Measurements from ENCODE around the gene ZRANB1. TPM values are rescaled to one million over a fixed set of nuclear protein-coding genes. Genes with fewer than 3 reads are reported as not detected.
A peak's percentile ranks its signal among the peaks of the same experiment; 100 is the strongest.

The ZRANB1 gene
- polyA plus RNA-seq, 1 experiment, result 9.3 TPM

DNA sequence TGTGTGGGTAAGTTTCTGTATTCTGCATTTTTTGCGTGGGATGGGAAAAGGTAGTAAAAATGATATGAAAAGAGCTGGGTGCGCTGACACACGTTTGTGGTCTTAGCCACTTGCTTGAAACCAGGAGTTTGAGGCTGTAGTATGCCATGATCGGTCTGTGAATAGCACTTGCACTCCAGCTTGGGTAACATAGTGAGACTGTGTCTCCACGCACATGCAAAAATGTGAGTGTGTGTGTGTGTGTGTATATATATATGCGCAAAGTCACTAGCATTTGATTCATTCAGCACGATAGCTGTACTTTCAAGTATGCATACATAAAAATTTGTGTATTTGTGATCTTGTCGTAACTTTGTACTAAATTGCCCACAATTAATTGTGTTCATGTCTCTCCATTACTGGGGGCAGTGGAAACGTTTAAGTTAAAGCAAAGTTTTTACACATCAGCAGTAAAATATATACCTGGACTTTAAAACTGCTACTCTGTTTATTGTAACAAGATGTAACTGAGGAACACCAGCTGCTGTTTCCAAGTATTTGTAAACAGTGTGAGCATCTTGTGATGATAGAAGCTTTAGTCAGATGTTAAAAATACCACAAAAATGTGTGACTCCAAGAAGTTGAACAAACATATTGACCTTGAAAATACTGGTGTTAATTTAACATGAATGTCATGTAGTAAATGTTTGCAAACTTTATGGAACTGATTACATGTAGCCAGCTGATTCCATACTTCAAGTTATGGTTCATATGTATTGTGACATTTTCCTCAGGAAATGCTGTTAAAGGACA, 1.6 kb downstream of the ZRANB1 start:
- DNase-seq (ENCODE audit: low read depth), result peak; percentile 85
- TF ChIP-seq, protein P1, sequence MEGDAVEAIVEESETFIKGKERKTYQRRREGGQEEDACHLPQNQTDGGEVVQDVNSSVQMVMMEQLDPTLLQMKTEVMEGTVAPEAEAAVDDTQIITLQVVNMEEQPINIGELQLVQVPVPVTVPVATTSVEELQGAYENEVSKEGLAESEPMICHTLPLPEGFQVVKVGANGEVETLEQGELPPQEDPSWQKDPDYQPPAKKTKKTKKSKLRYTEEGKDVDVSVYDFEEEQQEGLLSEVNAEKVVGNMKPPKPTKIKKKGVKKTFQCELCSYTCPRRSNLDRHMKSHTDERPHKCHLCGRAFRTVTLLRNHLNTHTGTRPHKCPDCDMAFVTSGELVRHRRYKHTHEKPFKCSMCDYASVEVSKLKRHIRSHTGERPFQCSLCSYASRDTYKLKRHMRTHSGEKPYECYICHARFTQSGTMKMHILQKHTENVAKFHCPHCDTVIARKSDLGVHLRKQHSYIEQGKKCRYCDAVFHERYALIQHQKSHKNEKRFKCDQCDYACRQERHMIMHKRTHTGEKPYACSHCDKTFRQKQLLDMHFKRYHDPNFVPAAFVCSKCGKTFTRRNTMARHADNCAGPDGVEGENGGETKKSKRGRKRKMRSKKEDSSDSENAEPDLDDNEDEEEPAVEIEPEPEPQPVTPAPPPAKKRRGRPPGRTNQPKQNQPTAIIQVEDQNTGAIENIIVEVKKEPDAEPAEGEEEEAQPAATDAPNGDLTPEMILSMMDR (IDR thresholded peaks at IDR 0.05; ENCODE audit: insufficient read depth, low read depth, low read length), result no peak
- POLR2A ChIA-PET, result no interaction called here
- Histone ChIP-seq H3K4me3 (ENCODE audit: low read depth, low read length) (no peak overlapping the region), H3K36me3 (ENCODE audit: control insufficient read depth, insufficient read depth, low read length) (no peaks in the 10 kb centered on the region; the same call in 1 of the 2 replicates), H3K27me3 (ENCODE audit: control insufficient read depth, insufficient read depth, low read length) (no peaks in the 10 kb centered on the region)
- CTCF ChIA-PET, result interaction anchor here (0.6 to 2.5 kb wide), 4 partner anchors 9 to 382 kb away, joined by 3 to 5 read pairs (median 3); no protein-coding TSS in a partner anchor

- DNase-seq (ENCODE audit: low read depth), result no peak
- Histone ChIP-seq H3K27me3 (ENCODE audit: control insufficient read depth, insufficient read depth, low read length) (no peaks in the 10 kb centered on the region), H3K4me3 (ENCODE audit: low read depth, low read length) (no peak overlapping the region), H3K36me3 (ENCODE audit: control insufficient read depth, insufficient read depth, low read length) (no peaks in the 10 kb centered on the region; the same call in 1 of the 2 replicates)
- ChIA-PET CTCF (interaction anchor here (2.5 kb wide), 1 partner anchor 15 kb away, joined by 5 read pairs; no protein-coding TSS in a partner anchor), POLR2A (no interaction called here)
- TF ChIP-seq, protein P1 (IDR thresholded peaks at IDR 0.05; ENCODE audit: insufficient read depth, low read depth, low read length), result no peak
Measured at GRCh38 chr10:124944982-124945381, 3.1 kb downstream of the ZRANB1 start.

DNA sequence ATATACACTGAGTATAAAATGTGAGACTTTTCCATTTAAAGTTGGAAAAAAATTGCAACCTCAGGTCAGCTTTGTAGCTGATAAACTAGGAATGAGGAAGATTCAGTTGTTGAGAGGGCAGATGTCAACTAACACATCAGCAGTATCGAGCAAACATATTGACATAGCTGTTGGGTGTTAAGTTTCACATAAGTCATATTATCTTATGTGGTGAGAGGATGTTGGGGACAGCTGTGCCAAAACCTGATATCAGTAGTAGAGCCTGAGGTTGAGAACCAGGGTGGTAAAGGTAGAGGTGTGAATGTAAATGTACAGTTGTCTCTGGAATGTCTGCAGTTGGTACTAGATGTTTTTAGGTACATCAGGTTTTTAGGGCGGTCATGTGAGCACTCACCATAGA, 5.0 kb downstream of the ZRANB1 start:
- Histone ChIP-seq H3K27me3 (ENCODE audit: control insufficient read depth, insufficient read depth, low read length) (no peaks in the 10 kb centered on the region), H3K36me3 (ENCODE audit: control insufficient read depth, insufficient read depth, low read length) (no peaks in the 10 kb centered on the region; the same call in 1 of the 2 replicates), H3K4me3 (ENCODE audit: low read depth, low read length) (no peak overlapping the region)
- DNase-seq (ENCODE audit: low read depth), result no peak
- TF ChIP-seq, protein P1 (IDR thresholded peaks at IDR 0.05; ENCODE audit: insufficient read depth, low read depth, low read length), result no peak
- POLR2A ChIA-PET, result no interaction called here
- CTCF ChIA-PET, result no interaction called here

DNA sequence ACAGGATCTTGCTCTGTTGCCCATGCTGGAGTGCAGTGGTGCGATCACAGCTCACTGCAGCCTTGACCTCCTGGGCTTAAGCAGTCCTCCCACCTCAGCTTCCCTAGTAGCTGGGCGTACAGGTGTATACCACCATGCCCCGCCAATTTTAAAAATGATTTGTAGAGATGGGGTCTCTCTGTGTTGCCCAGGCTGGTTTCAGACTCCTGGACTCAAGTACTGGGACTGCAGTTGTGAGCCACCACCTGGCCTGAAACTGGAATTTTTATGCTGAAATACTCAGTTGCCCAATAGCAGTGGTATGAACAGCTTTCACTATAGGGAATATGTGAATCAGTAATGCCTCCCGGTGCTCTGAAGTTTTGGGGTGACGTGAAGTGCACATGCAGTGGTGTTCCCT, 7.6 kb downstream of the ZRANB1 start:
- Histone ChIP-seq H3K4me3 (ENCODE audit: low read depth, low read length) (no peak overlapping the region), H3K27me3 (ENCODE audit: control insufficient read depth, insufficient read depth, low read length) (no peaks in the 10 kb centered on the region), H3K36me3 (ENCODE audit: control insufficient read depth, insufficient read depth, low read length) (no peaks in the 10 kb centered on the region)
- CTCF ChIA-PET, result no interaction called here
- DNase-seq (ENCODE audit: low read depth), result no peak
- POLR2A ChIA-PET, result no interaction called here
- TF ChIP-seq, protein P1 (IDR thresholded peaks at IDR 0.05; ENCODE audit: insufficient read depth, low read depth, low read length), result peak; percentile 15; the same call in 1 of the 2 replicates

DNA sequence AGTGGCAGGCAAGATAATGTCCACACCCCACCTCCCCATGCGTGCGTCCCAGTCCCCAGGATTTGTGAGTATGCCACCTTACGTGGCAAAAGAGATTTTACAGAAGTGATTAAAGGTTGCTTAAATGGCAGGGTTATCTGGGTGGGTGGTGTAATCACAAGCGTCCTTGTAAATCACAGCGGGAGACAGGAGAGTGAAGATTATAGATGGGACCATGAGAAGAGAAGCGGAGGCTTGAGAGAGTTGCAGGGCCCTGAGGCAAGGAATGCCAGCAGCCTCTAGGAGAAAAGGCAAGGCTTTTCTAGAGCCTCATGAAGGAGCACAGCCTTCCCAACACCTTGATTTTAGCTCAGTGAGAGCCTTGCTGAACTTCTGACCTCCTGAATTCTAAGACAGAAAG, 10.2 kb downstream of the ZRANB1 start:
- no peaks in the 10 kb centered on the region for H3K27me3 ChIP-seq (ENCODE audit: control insufficient read depth, insufficient read depth, low read length)
- TF ChIP-seq, protein P1 (IDR thresholded peaks at IDR 0.05; ENCODE audit: insufficient read depth, low read depth, low read length), result no peak
- POLR2A ChIA-PET, result no interaction called here
- no peak overlapping the region for H3K4me3 ChIP-seq (ENCODE audit: low read depth, low read length)
- no peak for DNase-seq (ENCODE audit: low read depth)
- no peaks in the 10 kb centered on the region for H3K36me3 ChIP-seq (ENCODE audit: control insufficient read depth, insufficient read depth, low read length)
- CTCF ChIA-PET, result no interaction called here

Data from BJ (cell line).